MM.1S (cell line): ENCODE measurements around the gene GSG1L.

Experiments
- CTCF ChIP-seq: fragments of 300-600 bp; sonication (generic); IDR thresholded peaks from 2 replicates; pipeline ENCODE4 v1.5.1; 2016; ENCODE audit warnings: antibody characterized with exemption, low read length, mixed read lengths
- EZH2 ChIP-seq: fragments of 300-600 bp; sonication (generic); optimal IDR thresholded peaks from 2 replicates; pipeline ENCODE3; 2017; ENCODE audit warnings: low read depth, mild to moderate bottlenecking, antibody characterized with exemption, low read length, mixed read lengths
- EZH2phosphoT487 ChIP-seq: fragments of 300-600 bp; sonication (generic); IDR thresholded peaks from 2 replicates; pipeline ENCODE4 v1.6.1; 2018; ENCODE audit warnings: antibody characterized with exemption, low read length

DNA sequence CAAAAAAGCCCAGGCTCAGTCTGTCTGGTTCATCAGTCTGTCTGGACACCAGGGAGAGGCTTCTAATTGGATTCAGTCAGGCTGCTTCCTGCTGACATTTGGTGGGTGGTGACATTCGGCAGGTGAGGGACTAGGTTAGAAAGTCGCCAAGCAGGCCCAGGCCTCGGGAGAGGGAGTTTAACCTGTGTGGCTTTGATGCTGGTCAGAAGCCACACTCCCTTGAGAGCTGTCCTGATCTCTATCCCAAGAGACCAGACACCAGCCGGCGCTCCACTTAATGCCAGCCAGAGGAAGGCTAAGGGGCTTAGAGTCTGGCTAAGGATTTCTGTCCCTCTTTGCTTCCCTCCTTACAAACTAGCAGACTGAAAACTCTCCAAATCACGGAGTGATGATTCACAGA lies 135.0 kb downstream of the GSG1L start:
- TF ChIP-seq CTCF, result no peak
- no peak for TF ChIP-seq EZH2
- TF ChIP-seq EZH2phosphoT487, result no peak
